Upper lobe of left lung (tissue), 4 donors: ENCODE data around the gene THBS2.

Source experiments
- EP300 ChIP-seq, 4 donors: sonication (generic); formaldehyde crosslinking; IDR thresholded peaks; one replicate each; pipeline ENCODE4 v1.5.1; 2017; ENCODE audit warnings: antibody characterized with exemption in 4 of 4, control low read depth in 2 of 4
- TF ChIP-seq, protein P1 (sequence below), 6 experiments: fragments of 450-650 bp in 4 of 6; fragments of 200-600 bp in 2 of 6; sonication (generic) in 2 of 6; IDR thresholded peaks; one replicate each; pipeline ENCODE4 v1.5.1; 2016 to 2019; ENCODE audit warnings: antibody characterized with exemption in 6 of 6

DNA sequence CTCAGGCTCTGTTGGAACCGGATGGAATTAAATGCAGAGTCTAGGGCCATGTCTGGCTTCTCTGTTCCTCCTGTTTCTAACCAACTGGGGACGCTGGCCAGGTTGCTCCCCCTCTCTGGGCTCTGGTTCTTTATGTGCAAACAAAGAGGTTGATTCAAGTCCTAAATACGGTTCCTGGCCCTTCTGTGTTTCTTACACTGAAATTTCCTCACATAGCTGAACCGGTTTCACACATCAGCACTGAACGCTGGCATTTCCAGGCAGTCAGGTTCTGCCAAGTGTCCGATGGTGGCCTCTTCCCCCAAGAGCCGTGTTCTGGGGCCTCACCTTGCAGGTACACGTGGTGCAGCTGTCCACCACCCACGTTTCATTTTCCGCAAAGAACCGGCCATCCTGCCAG lies 13.5 kb downstream of the THBS2 start:
- TF ChIP-seq, protein P1, sequence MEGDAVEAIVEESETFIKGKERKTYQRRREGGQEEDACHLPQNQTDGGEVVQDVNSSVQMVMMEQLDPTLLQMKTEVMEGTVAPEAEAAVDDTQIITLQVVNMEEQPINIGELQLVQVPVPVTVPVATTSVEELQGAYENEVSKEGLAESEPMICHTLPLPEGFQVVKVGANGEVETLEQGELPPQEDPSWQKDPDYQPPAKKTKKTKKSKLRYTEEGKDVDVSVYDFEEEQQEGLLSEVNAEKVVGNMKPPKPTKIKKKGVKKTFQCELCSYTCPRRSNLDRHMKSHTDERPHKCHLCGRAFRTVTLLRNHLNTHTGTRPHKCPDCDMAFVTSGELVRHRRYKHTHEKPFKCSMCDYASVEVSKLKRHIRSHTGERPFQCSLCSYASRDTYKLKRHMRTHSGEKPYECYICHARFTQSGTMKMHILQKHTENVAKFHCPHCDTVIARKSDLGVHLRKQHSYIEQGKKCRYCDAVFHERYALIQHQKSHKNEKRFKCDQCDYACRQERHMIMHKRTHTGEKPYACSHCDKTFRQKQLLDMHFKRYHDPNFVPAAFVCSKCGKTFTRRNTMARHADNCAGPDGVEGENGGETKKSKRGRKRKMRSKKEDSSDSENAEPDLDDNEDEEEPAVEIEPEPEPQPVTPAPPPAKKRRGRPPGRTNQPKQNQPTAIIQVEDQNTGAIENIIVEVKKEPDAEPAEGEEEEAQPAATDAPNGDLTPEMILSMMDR (IDR thresholded peaks at IDR 0.05), result no peak
- no peak for TF ChIP-seq EP300 (IDR thresholded peaks at IDR 0.05)
